SK-N-SH treated with all-trans-retinoic acid at 6 μM for 48 hours (cell line): Measurements from ENCODE around the gene THADA.

Experiments
- ATAC-seq: fragments of 200-7000 bp; cut with Tn5 transposase; 3 replicates; pipeline ENCODE4 v1.9.1; 2020; ENCODE audit warnings: mild to moderate bottlenecking, moderate library complexity
- ARNTL ChIP-seq: fragments of 450-650 bp; formaldehyde crosslinking; IDR thresholded peaks from 2 replicates; pipeline ENCODE4 v1.5.0; 2020; ENCODE audit warnings: low read depth, mild to moderate bottlenecking, moderate library complexity, borderline replicate concordance
- BACH2 ChIP-seq: fragments of 250-450 bp; sonication (Bioruptor Pico); IDR thresholded peaks from 2 replicates; pipeline ENCODE4 v1.9.0; 2021; ENCODE audit warnings: mild to moderate bottlenecking, borderline replicate concordance
- CSDC2 ChIP-seq: fragments of 250-450 bp; sonication (Bioruptor Pico); IDR thresholded peaks from 2 replicates; pipeline ENCODE4 v1.5.0; 2020; ENCODE audit warnings: mild to moderate bottlenecking, moderate library complexity
- ESRRG ChIP-seq: fragments of 250-450 bp; sonication (Bioruptor Pico); IDR thresholded peaks from 2 replicates; pipeline ENCODE4 v1.6.1; 2021; ENCODE audit warnings: mild to moderate bottlenecking
- GLIS3 ChIP-seq: fragments of 250-450 bp; sonication (Bioruptor Pico); IDR thresholded peaks from 2 replicates; pipeline ENCODE4 v1.5.0; 2020; ENCODE audit warnings: mild to moderate bottlenecking, moderate library complexity
- ISL1 ChIP-seq: fragments of 250-450 bp; sonication (Bioruptor Pico); IDR thresholded peaks from 2 replicates; pipeline ENCODE4 v2.1.2; 2022; ENCODE audit warnings: mild to moderate bottlenecking, moderate library complexity
- OSR1 ChIP-seq: fragments of 250-450 bp; sonication (Bioruptor Pico); IDR thresholded peaks from 2 replicates; pipeline ENCODE4 v1.8.0; 2022; ENCODE audit warnings: moderate library complexity, mild to moderate bottlenecking, inconsistent platforms
- PATZ1 ChIP-seq: fragments of 250-450 bp; sonication (Bioruptor Pico); IDR thresholded peaks from 2 replicates; pipeline ENCODE4 v1.8.0; 2020; ENCODE audit warnings: mild to moderate bottlenecking, moderate library complexity, borderline replicate concordance
- POU6F1 ChIP-seq: fragments of 250-450 bp; sonication (Bioruptor Pico); IDR thresholded peaks from 2 replicates; pipeline ENCODE4 v1.8.0; 2021; ENCODE audit warnings: low read depth, mild to moderate bottlenecking, moderate library complexity, borderline replicate concordance
- PPARA ChIP-seq: fragments of 250-450 bp; sonication (Bioruptor Pico); IDR thresholded peaks from 2 replicates; pipeline ENCODE4 v1.5.0; 2020; ENCODE audit warnings: mild to moderate bottlenecking, borderline replicate concordance
- RARB ChIP-seq: fragments of 250-450 bp; sonication (Bioruptor Pico); IDR thresholded peaks from 2 replicates; pipeline ENCODE4 v1.8.0; 2021; ENCODE audit warnings: mild to moderate bottlenecking, moderate library complexity
- SNAI2 ChIP-seq: fragments of 250-450 bp; sonication (Bioruptor Pico); IDR thresholded peaks from 2 replicates; pipeline ENCODE4 v1.5.0; 2020; ENCODE audit warnings: mild to moderate bottlenecking, moderate library complexity
- TCF4 ChIP-seq: fragments of 250-450 bp; sonication (Bioruptor Pico); IDR thresholded peaks from 2 replicates; pipeline ENCODE4 v1.8.0; 2021; ENCODE audit warnings: mild to moderate bottlenecking, moderate library complexity, borderline replicate concordance
- TSHZ2 ChIP-seq: fragments of 250-450 bp; sonication (Bioruptor Pico); IDR thresholded peaks from 2 replicates; pipeline ENCODE4 v1.5.0; 2020; ENCODE audit warnings: mild to moderate bottlenecking, moderate library complexity
- ZC3H10 ChIP-seq: fragments of 250-450 bp; sonication (Bioruptor Pico); IDR thresholded peaks from 2 replicates; pipeline ENCODE4 v1.5.1; 2021; ENCODE audit warnings: mild to moderate bottlenecking, moderate library complexity
- ZFP3 ChIP-seq: fragments of 250-450 bp; sonication (Bioruptor Pico); IDR thresholded peaks from 2 replicates; pipeline ENCODE4 v1.5.0; 2020; ENCODE audit warnings: mild to moderate bottlenecking, moderate library complexity
- ZFP30 ChIP-seq: fragments of 450-650 bp; formaldehyde crosslinking; IDR thresholded peaks from 2 replicates; pipeline ENCODE4 v1.5.0; 2022; ENCODE audit warnings: mild to moderate bottlenecking, moderate library complexity
- ZNF565 ChIP-seq: fragments of 450-650 bp; formaldehyde crosslinking; conservative IDR thresholded peaks from 2 replicates; pipeline ENCODE4 v1.5.0; 2020; ENCODE audit warnings: low read depth, mild to moderate bottlenecking, moderate library complexity
- ZNF70 ChIP-seq: fragments of 450-650 bp; formaldehyde crosslinking; IDR thresholded peaks from 2 replicates; pipeline ENCODE4 v1.5.0; 2020; ENCODE audit warnings: mild to moderate bottlenecking, moderate library complexity
- ZNF8 ChIP-seq: fragments of 450-650 bp; formaldehyde crosslinking; IDR thresholded peaks from 2 replicates; pipeline ENCODE4 v1.5.0; 2020; ENCODE audit warnings: mild to moderate bottlenecking, moderate library complexity

Gene THADA

GRCh38 chr2:43370146-43370545 lies 225.7 kb downstream of the THADA start:
- no peak for ATAC-seq
- TF ChIP-seq TCF4 (CRISPR knock-in tag) (no peak), BACH2 (CRISPR knock-in tag) (no peak), RARB (CRISPR knock-in tag) (no peak), TSHZ2 (CRISPR knock-in tag) (no peak), ZNF70 (CRISPR knock-in tag) (no peak), ZNF8 (no peak), ZC3H10 (CRISPR knock-in tag) (no peak), PATZ1 (CRISPR knock-in tag) (no peak), ZFP30 (CRISPR knock-in tag) (no peak), CSDC2 (CRISPR knock-in tag) (no peak), PPARA (CRISPR knock-in tag) (no peak), ZNF565 (CRISPR knock-in tag) (no peak), ESRRG (CRISPR knock-in tag) (no peak), POU6F1 (CRISPR knock-in tag) (no peak), ZFP3 (no peak)

GRCh38 chr2:43368483-43369385 lies 227.1 kb downstream of the THADA start:
- no peak for TF ChIP-seq SNAI2 (CRISPR knock-in tag)
- no peak for TF ChIP-seq ZFP3
- TF ChIP-seq ARNTL (CRISPR knock-in tag) = no peak
- TF ChIP-seq TSHZ2 (CRISPR knock-in tag) = no peak
- TF ChIP-seq CSDC2 (CRISPR knock-in tag) = no peak
- no peak for TF ChIP-seq ZNF565 (CRISPR knock-in tag)
- TF ChIP-seq GLIS3 = no peak
- no peak for TF ChIP-seq ZNF8

GRCh38 chr2:43367012-43367782 lies 228.6 kb downstream of the THADA start:
- no peak for ATAC-seq
- TF ChIP-seq POU6F1 (CRISPR knock-in tag) (no peak), ZNF565 (CRISPR knock-in tag) (no peak), PPARA (CRISPR knock-in tag) (no peak), TSHZ2 (CRISPR knock-in tag) (no peak), SNAI2 (CRISPR knock-in tag) (no peak), ISL1 (no peak), ESRRG (CRISPR knock-in tag) (no peak), OSR1 (CRISPR knock-in tag) (no peak), ZFP3 (no peak), RARB (CRISPR knock-in tag) (no peak), ZNF70 (CRISPR knock-in tag) (no peak), ZC3H10 (CRISPR knock-in tag) (no peak), TCF4 (CRISPR knock-in tag) (no peak), ARNTL (CRISPR knock-in tag) (no peak), GLIS3 (no peak)

More at GRCh38 chr2:43368483-43369385, 227.1 kb downstream of the THADA start:
- no peak for ATAC-seq
